Activated CD4-positive, alpha-beta T cell treated with anti-CD3 and anti-CD28 coated beads, Interleukin-2, amount 50 U/mL, for 1 hour (primary cell): ENCODE measurements around the gene MAPRE2.

ENCODE experiments used
- DNase-seq: peaks from one replicate; pipeline ENCODE4 v3.0.0-alpha.2; 2020

The MAPRE2 gene

GRCh38 chr18:35063875-35064690 is 22.9 kb downstream of the MAPRE2 start:
- no peak for DNase-seq

- no peak for DNase-seq
These were observed 26.2 kb downstream of the MAPRE2 start for GRCh38 chr18:35067454-35067853.

GRCh38 chr18:35071819-35072247 is 30.6 kb downstream of the MAPRE2 start:
- DNase-seq = no peak

GRCh38 chr18:35072616-35073015 is 31.4 kb downstream of the MAPRE2 start:
- no peak for DNase-seq

GRCh38 chr18:35073186-35074105 is 32.2 kb downstream of the MAPRE2 start:
- no peak for DNase-seq

- no peak for DNase-seq
These were observed 33.4 kb downstream of the MAPRE2 start for GRCh38 chr18:35074581-35074980.

GRCh38 chr18:35075132-35075531 is 33.9 kb downstream of the MAPRE2 start:
- no peak for DNase-seq

GRCh38 chr18:35076135-35076924 is 35.1 kb downstream of the MAPRE2 start:
- no peak for DNase-seq

- DNase-seq = no peak
These were observed 36.7 kb downstream of the MAPRE2 start for GRCh38 chr18:35077937-35078336.

GRCh38 chr18:35080058-35080457 is 38.8 kb downstream of the MAPRE2 start:
- DNase-seq = no peak

- DNase-seq = no peak
These were observed 42.0 kb downstream of the MAPRE2 start for GRCh38 chr18:35083174-35083712.

GRCh38 chr18:35084494-35085449 is 43.6 kb downstream of the MAPRE2 start:
- no peak for DNase-seq

GRCh38 chr18:35085450-35086380 is 44.5 kb downstream of the MAPRE2 start:
- no peak for DNase-seq

- DNase-seq = no peak
These were observed 45.5 kb downstream of the MAPRE2 start for GRCh38 chr18:35086704-35087103.

- DNase-seq = no peak
These were observed 46.5 kb downstream of the MAPRE2 start for GRCh38 chr18:35087726-35088125.

GRCh38 chr18:35088921-35089320 is 47.7 kb downstream of the MAPRE2 start:
- no peak for DNase-seq

GRCh38 chr18:35089382-35089781 is 48.2 kb downstream of the MAPRE2 start:
- DNase-seq = no peak

GRCh38 chr18:35089891-35090550 is 48.8 kb downstream of the MAPRE2 start:
- no peak for DNase-seq

GRCh38 chr18:35091841-35092240 is 50.6 kb downstream of the MAPRE2 start:
- no peak for DNase-seq
